Cardiac muscle cell (in vitro differentiated cells and primary cell): ENCODE results near the gene VEZF1. TPM values are rescaled to one million over a fixed set of nuclear protein-coding genes. Genes with fewer than 3 reads are reported as not detected.
A peak's percentile ranks its signal among the peaks of the same experiment; 100 is the strongest.
"Not testable (repeated sequence)": the region's sequence is repeated elsewhere in the genome, so short reads cannot be mapped to it uniquely, and the experiment has no call there.

Source experiments
- DNase-seq, 2 donors: peaks; one replicate each; pipeline versions ENCODE4 v3.0.0 to v3.0.0-alpha.2; 2010 to 2017; ENCODE audit warnings: low read depth in 1 of 2, low spot score in 1 of 2
- H3K27ac ChIP-seq: fragments of 200-600 bp; sonication (generic); 2 replicates; pipeline ENCODE4 v1.5.1; 2016
- H3K27me3 ChIP-seq: fragments of 200-600 bp; sonication (generic); 2 replicates; pipeline ENCODE4 v1.6.0; 2016; ENCODE audit warnings: control low read depth
- H3K36me3 ChIP-seq: fragments of 200-600 bp; sonication (generic); 2 replicates; pipeline ENCODE4 v1.5.1; 2016; ENCODE audit warnings: control low read depth
- H3K4me1 ChIP-seq: fragments of 200-600 bp; sonication (generic); 2 replicates; pipeline ENCODE4 v1.8.1; 2017; ENCODE audit warnings: low read depth, mild to moderate bottlenecking, mixed run types
- H3K4me3 ChIP-seq: fragments of 200-600 bp; sonication (generic); 2 replicates; pipeline ENCODE4 v1.5.1; 2016; ENCODE audit warnings: mild to moderate bottlenecking
- H3K9me3 ChIP-seq: fragments of 200-600 bp; sonication (generic); 2 replicates; pipeline ENCODE4 v1.5.1; 2017; ENCODE audit warnings: low read depth, mild to moderate bottlenecking, control low read depth
- polyA plus RNA-seq: library from polyadenylated mRNA; unstranded; fragments of >200 nt; fragmentation: Nextera tagmentation; extraction: Ambion mirVana; gene quantifications from 2 replicates; pipeline ENCODE4 v1.2.1, GENCODE V29; 2016
- total RNA-seq: library from RNA; depleted of rRNA; stranded (reverse); fragments of >200 nt; gene quantifications from 2 replicates; pipeline ENCODE4 v1.2.3, GENCODE V29; 2016
- TF ChIP-seq, protein P1 (sequence below): IDR thresholded peaks from 2 replicates; pipeline ENCODE4 v1.5.1; 2012; ENCODE audit warnings: low read depth, mild to moderate bottlenecking, low read length

VEZF1 gene
- total and polyA plus RNA-seq, 2 experiments from 2014 or later: 18.5 to 37.3 TPM

DNA sequence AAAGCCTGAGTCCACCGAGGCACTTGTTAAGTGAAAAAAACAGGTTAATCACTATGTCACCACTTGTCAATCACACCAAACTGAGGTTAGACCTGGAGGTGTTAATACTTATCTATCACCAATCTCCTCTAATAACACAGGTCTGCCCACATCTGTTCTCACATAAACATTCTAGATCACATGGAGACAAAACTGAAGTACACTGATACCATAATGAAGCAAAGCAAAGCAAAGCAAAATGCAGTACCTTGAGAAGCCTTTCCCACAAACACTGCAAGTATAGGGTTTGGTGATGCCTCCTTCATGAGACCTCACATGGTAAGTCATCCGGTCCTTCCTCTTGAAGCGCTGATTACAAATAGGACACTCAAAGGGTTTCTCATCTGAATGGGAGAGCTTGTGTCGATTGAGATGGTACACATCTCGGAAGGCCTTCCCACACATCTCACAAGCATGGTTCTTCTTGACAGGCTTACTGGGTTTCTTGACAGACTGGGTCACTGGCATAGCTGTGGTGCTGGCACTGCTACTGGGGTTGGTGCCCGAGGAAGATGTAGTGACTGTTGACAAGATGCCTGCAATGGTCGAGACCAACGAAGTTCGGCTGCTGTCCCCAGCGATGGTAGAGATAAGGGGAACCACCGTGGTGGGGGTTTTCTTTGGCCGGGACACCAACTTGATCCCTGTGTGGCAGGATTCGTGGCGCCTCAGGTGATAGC, 5.4 kb downstream of the VEZF1 start:
- Histone ChIP-seq H3K4me3 (no peak overlapping the region), H3K27me3 (no peaks in the 10 kb centered on the region), H3K4me1 (peaks cover 34% of the 10 kb centered on the region), H3K27ac (no peak overlapping the region), H3K9me3 (no peaks in the 10 kb centered on the region), H3K36me3 (peaks cover 20% of the 10 kb centered on the region)
- DNase-seq: no peak
- TF ChIP-seq, protein P1, sequence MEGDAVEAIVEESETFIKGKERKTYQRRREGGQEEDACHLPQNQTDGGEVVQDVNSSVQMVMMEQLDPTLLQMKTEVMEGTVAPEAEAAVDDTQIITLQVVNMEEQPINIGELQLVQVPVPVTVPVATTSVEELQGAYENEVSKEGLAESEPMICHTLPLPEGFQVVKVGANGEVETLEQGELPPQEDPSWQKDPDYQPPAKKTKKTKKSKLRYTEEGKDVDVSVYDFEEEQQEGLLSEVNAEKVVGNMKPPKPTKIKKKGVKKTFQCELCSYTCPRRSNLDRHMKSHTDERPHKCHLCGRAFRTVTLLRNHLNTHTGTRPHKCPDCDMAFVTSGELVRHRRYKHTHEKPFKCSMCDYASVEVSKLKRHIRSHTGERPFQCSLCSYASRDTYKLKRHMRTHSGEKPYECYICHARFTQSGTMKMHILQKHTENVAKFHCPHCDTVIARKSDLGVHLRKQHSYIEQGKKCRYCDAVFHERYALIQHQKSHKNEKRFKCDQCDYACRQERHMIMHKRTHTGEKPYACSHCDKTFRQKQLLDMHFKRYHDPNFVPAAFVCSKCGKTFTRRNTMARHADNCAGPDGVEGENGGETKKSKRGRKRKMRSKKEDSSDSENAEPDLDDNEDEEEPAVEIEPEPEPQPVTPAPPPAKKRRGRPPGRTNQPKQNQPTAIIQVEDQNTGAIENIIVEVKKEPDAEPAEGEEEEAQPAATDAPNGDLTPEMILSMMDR: no peak

DNA sequence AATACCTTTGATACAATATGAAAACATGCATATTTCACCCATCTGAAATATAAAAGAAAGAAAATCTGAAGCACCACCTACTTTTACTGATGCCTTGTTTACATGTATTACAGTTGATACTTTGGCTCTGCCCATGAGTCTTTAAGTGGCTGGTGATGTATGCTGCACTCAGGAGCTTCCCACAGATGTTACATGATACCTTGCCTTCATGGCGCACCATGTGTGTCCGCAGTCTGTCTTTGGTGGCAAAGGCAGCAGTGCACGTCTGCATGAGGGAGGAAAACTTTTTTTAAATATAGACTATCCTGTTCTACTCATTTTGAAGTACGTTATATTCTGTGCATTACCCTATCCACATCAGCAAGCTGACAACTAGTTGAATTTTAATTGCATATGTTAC, 7.5 kb downstream of the VEZF1 start:
- TF ChIP-seq, protein P1: no peak
- no peak overlapping the region for H3K4me3 ChIP-seq
- peaks cover 23% of the 10 kb centered on the region for H3K4me1 ChIP-seq
- no peaks in the 10 kb centered on the region for H3K27me3 ChIP-seq
- no peak for DNase-seq
- peaks cover 37% of the 10 kb centered on the region for H3K36me3 ChIP-seq
- no peak overlapping the region for H3K27ac ChIP-seq
- no peaks in the 10 kb centered on the region for H3K9me3 ChIP-seq

DNA sequence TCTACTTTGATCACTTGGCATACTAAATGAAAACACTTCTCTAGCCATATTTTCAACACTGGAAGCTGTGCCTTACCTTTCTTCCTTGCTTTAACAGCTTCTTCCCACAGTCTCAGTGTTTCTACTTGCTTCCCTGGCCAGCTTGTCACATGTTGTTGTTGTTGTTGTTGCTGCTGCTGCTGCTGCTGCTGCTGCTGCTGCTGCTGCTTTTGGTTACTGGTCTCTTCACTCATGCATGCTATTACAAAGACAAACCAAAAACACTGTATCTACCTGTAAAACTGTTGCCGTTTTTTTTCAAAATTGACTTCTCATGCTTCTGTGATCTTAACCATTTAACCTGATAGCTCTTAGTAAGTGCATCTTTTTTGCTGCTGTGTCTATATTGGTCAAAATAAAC, 9.0 kb downstream of the VEZF1 start:
- TF ChIP-seq, protein P1: no peak
- H3K27me3 ChIP-seq: no peaks in the 10 kb centered on the region
- no peak for DNase-seq
- H3K4me1 ChIP-seq: peaks cover 14% of the 10 kb centered on the region
- H3K4me3 ChIP-seq: no peak overlapping the region
- H3K27ac ChIP-seq: no peak overlapping the region
- H3K9me3 ChIP-seq: no peaks in the 10 kb centered on the region
- peaks cover 50% of the 10 kb centered on the region for H3K36me3 ChIP-seq

DNA sequence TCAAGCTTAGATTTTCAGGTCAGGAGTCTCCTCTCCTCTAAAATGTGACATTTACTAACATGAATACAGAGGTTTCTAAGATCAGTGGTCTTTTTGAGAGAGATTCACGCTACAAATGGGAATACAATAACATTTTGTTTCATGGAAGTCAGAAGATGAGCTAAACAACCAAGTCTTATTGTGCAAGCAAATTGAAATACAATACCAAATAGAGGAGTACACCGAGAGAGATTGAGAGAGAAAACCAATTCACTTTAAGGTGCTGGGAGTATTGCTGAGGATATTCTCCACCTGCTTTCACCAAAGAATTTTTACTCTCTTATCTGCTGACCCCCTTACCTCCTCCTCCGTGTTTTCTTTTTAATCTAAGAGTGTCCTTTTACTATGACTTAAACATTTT, 11.5 kb downstream of the VEZF1 start:
- Histone ChIP-seq H3K27me3 (no peaks in the 10 kb centered on the region), H3K36me3 (peaks cover 67% of the 10 kb centered on the region), H3K27ac (no peak overlapping the region), H3K4me1 (peaks cover 1% of the 10 kb centered on the region), H3K9me3 (no peaks in the 10 kb centered on the region), H3K4me3 (no peak overlapping the region)
- TF ChIP-seq, protein P1: no peak
- DNase-seq: no peak

DNA sequence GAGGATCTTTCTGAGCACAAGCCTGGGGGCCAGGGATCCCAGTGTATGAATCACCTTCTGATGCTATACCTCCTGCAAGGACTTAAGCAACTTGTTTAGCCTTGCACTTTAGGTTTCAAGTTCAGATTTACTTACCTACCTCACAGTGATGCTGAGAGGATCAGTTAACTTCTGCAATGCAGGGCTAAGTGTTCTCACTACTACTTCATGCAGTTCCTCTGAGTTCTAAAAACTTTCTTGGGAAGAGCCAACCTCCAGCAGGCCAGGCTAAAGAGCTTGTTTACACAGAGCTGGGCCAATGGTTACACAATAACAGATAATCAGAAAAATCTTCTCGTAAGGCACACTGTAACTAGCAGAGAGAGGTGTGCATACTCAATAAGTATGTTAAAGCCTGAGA, 13.0 kb downstream of the VEZF1 start:
- peaks cover 63% of the 10 kb centered on the region for H3K36me3 ChIP-seq
- no peaks in the 10 kb centered on the region for H3K4me1 ChIP-seq
- TF ChIP-seq, protein P1: no peak
- H3K27me3 ChIP-seq: no peaks in the 10 kb centered on the region
- H3K4me3 ChIP-seq: no peak overlapping the region
- no peak overlapping the region for H3K27ac ChIP-seq
- no peaks in the 10 kb centered on the region for H3K9me3 ChIP-seq
- DNase-seq: peak in 1 of 2 donors; percentile 46

DNA sequence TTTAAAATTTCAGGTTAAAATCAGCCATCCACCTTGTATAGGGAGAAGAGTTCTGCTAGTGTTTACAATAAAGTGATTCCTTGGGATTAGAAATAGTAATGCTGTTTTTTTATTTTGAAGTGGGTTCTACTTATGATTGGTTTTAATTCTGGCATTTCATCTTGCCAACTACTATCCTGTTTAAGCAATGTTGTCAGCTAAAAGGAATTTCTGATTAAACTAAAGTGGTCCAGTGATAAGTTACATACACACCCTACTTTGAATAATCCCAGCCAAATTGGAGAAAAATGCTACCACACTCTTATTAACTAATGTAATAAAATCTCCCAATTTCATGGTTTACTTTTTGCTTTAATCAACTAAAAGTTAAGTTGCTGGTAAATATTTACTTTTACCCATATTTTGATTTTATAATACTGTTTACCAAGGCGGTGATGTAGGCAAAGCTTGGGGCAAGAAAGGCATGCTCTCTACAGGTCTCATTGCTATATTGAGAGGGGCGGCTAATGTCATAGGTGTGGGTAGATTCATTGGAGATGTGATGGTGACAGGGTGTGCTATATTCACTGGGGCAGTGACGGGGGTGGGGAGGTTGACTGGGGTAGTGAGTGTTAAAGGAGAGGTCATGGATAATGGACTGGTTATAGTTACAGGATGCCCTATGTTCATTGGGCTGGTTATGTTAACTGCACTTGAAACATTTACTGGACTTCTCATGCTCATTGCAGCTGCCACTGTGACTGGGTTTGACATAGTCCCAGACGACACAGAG, 13.8 kb downstream of the VEZF1 start:
- not testable (repeated sequence) for H3K9me3 ChIP-seq, H3K27ac ChIP-seq, H3K4me1 ChIP-seq, DNase-seq, H3K27me3 ChIP-seq, H3K4me3 ChIP-seq
- peaks cover 60% of the 10 kb centered on the region for H3K36me3 ChIP-seq
